ENCODE data around the gene WDFY1. TPM values are rescaled to one million over a fixed set of nuclear protein-coding genes. Genes with fewer than 3 reads are reported as not detected.

Gene WDFY1
- total RNA-seq, 1 experiment from 2014 or later: 77.7 TPM

DNA sequence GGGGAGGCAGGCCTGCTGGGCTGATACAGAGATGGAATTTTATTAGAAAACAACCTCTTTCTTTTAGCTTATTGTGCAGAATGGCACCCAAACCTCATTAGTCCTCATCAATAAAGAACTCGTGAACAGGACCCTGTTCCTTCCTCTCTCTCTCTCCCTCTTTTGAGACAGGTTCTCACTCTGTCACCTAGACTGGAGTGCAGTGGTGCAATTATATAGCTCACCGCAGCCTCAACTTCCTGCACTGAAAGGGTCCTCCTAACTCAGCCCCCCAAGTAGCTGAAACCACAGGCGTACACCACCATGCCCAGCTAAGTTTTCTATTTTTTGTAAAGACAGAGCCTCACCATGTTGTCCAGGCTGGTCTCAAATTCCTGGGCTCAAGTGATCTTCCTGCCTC is 86.1 kb downstream of the WDFY1 start:
- DNase-seq (ENCODE audit: low spot score): no peak

GRCh38 chr2:223856584-223856983 is 88.6 kb downstream of the WDFY1 start:
- no peak for DNase-seq (ENCODE audit: low spot score)

DNA sequence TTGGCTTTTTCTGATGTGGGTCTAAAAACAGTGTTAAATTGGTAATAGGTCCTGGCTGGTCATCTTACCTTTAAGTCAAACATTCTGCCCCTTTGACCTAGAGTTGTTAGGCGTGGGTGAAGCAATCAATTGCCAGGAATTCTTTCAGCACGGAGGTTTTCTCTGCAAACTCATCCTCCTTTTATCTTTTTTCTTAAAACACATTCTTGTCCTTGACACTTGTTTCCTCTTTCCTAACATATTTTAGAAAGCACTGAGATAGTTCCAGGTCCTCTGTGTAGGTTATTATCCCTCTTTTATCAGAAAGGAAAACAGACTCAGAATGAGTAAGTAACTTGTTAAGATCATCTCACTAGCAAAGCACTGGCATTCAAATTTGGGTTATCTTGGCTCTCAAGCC is 89.1 kb downstream of the WDFY1 start:
- no peak for DNase-seq (ENCODE audit: low spot score)

DNA sequence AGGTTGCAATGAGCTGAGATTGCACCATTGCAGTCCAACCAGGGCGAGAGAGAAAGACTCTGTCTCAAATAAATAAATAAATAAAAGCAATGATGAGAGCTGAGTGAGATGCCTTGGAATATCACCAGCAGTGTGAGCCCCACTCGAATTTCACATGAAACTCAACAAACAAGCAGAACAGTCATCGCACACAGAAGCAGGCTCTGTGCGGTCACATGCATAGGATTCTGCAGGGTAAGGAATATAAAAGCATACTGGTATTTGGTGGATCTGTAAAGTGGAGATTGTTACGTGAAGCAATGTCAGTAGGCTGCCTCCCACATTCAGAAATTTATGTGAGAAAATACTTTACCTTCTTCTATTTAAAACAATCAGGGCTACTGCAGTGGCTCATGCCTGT is 89.7 kb downstream of the WDFY1 start:
- no peak for DNase-seq (ENCODE audit: low spot score)

DNA sequence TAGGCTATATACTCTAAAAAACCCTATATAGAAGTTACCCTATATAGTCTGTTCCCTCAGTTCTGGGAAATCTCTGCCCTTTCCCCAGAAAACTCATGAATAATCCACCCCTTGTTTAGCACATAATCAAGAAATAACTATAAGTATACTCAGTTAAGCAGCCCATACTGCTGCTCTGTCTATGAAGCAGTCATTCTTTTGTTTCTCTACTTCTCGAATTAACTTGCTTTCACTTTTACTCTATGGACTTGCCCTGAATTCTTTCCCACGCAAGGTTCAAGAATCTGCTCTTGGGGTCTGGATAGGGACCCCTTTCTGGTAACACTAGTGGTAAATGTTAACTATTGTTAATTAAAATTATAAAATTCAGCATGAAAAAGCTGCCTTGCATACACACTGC is 90.4 kb downstream of the WDFY1 start:
- no peak for DNase-seq (ENCODE audit: low spot score)

DNA sequence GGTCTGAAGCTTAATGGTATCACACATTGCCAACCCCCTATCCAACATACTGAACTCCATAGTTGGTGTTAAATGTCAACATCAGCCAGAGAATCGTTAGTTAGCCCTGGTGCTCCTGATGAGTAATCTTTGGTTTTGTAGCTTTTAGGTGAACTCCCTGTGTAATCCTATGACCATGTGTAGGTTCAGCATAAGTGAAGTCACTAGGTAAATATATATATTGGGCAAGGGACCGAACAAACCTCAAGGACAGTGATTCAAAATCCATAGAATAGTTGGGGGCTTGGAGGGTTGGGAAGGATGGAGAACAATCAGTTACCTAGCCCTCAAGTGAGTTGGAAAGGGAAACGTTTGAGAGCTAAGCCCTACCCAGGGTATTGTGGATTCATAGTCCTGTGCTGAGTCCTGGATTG is 91.7 kb downstream of the WDFY1 start:
- no peak for DNase-seq (ENCODE audit: low spot score)

GRCh38 chr2:223852281-223852795 is 92.8 kb downstream of the WDFY1 start:
- peak; percentile 49 for DNase-seq (ENCODE audit: low spot score)

DNA sequence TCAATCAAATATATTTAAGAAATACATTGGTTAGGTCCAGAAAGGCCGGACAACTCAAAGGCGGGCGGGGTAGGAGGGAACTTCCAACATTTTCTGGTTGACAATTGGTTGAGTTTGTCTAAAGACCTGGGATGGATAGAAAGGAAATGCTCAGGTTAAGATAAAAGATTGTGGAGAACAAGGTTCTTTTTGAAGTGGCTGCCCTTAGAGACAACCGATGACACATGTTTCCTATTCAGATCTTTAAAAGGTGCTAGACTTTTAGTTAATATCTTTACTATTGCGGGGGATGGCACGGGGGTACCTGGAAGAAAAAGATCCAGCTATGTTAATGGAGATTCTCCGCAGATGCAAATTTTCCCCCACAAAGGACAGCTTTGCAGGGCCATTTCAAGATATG is 97.7 kb downstream of the WDFY1 start:
- no peak for DNase-seq (ENCODE audit: low spot score)

- DNase-seq (ENCODE audit: low spot score): no peak
These were observed 98.6 kb downstream of the WDFY1 start for GRCh38 chr2:223846515-223846914.

GRCh38 chr2:223841436-223842190 is 103.5 kb downstream of the WDFY1 start:
- no peak for DNase-seq (ENCODE audit: low spot score)

- peak; percentile 93 for DNase-seq (ENCODE audit: low spot score)
These were observed 107.7 kb downstream of the WDFY1 start, which contains the start of gene AP1S3 for GRCh38 chr2:223837287-223838061. Gene AP1S3 (minus strand): TSS chr2:223837582. CDS start chr2:223837450, 132 bp downstream.

GRCh38 chr2:223835701-223836532 is 109.2 kb downstream of the WDFY1 start:
- DNase-seq (ENCODE audit: low spot score): peak; percentile 52

DNA sequence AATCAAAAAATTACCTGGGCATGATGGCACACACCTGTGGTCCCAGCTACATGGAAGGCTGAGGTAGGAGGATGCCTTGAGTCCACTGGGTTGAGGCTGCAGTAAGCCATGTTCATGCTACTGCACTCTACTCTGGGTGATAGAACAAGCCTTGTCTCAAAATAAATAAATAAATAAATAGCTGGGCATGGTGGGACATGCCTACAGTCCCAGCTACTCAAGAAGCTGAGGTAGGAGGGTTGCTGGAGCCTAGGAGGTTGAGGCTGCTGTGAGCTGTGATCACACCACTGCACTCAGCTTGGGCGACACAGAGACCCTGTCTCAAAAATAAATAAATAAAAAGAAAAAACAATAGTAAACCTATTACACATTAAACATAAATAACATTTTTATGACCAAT is 110.7 kb downstream of the WDFY1 start:
- DNase-seq (ENCODE audit: low spot score): no peak

DNA sequence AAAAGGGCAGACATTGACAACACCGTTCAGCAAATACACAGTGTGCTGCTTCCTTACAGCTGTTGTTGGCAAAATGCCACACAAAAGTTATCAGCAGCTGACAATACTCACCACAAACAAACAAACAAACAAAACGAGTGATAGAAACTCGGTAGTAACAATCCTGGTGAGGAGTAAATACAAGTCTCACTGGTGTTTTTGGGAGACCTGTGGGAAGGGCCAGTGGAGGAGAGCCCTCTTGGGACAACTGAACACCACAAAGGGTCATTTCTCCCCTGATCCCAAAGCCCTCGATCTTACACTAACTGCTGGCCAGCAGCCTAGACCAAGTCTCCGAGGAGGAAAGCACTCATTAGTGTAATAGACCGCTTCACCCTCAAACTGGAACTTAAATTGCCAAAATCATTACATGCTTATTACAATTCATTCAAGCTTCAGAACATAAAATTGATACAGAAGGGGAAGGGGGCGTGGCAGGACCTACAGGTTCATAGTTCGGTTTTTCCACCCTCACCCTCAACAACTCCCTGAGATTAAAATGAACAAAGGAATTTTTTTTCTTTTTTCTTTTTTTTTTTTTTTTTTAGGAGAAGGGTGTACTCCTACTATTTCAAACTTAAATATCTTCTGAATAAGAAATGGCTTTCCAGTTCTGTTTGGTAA is 112.8 kb downstream of the WDFY1 start:
- DNase-seq (ENCODE audit: low spot score): no peak

DNA sequence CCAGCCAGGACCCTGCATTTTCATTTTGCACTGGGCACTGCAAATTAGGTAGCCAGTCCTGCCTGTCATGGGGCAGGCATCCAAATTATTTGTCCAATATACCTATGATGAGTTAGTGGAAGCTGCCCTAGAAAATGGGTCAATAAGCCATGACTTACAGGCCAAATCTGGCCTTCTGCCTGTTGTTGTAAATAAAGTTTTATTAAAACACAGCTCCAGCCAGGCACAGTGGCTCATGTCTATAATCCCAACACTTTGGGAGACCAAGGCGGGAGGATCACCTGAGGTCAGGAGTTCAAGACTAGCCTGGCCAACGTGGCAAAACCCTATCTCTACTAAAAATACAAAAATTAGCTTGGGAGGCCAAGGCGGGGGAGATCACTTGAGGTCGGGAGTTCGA is 116.0 kb downstream of the WDFY1 start:
- DNase-seq (ENCODE audit: low spot score): no peak

GRCh38 chr2:223828314-223828713 is 116.8 kb downstream of the WDFY1 start:
- DNase-seq (ENCODE audit: low spot score): no peak

GRCh38 chr2:223826995-223827394 is 118.1 kb downstream of the WDFY1 start:
- DNase-seq (ENCODE audit: low spot score): no peak

Data from HT-29 (cell line).